ENCODE results near the gene MAP7D3. TPM values are rescaled to one million over a fixed set of nuclear protein-coding genes. Genes with fewer than 3 reads are reported as not detected.

Gene MAP7D3
- total RNA-seq, 4 donors from 2014 or later: 16.5 to 29.8 (median 23.2) TPM

DNA sequence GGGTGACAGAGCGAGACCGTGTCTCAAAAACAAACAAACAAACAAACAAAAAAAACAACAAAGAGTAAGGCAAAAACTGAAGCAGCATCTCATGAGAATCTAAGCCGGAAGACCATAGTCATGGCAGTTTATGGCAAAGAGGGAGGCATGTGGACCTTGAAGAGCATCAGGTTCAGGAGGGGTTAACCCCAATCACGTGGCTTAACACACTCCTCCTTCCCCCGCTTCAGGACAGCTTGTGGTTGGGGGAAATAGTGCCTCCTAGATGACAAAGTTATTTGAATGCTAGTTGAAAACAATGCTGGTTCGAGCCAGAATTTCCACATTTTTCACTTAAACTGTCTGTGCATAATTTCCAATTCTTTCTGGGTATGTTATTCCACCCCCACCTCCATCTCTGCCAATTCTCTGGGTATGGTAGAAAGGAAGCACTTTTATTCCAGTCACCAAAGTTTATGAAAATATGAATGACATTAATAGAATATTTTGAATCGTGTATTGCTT, 11.7 kb upstream of the MAP7D3 start:
- TF ChIP-seq, protein P1, sequence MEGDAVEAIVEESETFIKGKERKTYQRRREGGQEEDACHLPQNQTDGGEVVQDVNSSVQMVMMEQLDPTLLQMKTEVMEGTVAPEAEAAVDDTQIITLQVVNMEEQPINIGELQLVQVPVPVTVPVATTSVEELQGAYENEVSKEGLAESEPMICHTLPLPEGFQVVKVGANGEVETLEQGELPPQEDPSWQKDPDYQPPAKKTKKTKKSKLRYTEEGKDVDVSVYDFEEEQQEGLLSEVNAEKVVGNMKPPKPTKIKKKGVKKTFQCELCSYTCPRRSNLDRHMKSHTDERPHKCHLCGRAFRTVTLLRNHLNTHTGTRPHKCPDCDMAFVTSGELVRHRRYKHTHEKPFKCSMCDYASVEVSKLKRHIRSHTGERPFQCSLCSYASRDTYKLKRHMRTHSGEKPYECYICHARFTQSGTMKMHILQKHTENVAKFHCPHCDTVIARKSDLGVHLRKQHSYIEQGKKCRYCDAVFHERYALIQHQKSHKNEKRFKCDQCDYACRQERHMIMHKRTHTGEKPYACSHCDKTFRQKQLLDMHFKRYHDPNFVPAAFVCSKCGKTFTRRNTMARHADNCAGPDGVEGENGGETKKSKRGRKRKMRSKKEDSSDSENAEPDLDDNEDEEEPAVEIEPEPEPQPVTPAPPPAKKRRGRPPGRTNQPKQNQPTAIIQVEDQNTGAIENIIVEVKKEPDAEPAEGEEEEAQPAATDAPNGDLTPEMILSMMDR (IDR thresholded peaks at IDR 0.05): no peak
- ATAC-seq (ENCODE audit: low FRiP score) (no peak), DNase-seq (ENCODE audit: low spot score) (no peak)

DNA sequence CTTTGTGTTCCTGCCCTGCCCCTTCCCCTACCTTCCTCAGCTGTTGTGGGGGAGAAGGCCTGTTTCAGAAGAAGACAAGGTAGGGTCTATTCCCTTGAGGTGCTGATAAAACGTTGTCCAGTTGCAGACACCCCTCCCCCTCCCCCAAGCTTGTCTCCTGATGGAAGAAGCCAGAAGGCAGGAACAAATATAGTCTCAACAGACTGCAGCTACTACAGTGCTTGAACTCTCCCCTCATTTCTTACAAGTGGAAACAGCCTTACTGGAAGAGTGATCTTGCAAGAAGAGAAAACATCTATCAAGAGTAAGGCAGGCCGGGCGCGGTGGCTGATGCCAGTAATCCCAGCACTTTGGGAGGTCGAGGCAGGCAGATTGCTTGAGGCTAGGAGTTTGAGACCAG, 11.0 kb upstream of the MAP7D3 start:
- TF ChIP-seq, protein P1 (IDR thresholded peaks at IDR 0.05): no peak
- no peak for DNase-seq (ENCODE audit: low spot score)
- no peak for ATAC-seq (ENCODE audit: low FRiP score)

- DNase-seq (ENCODE audit: low spot score): no peak
- TF ChIP-seq, protein P1 (IDR thresholded peaks at IDR 0.05): no peak
- no peak for ATAC-seq (ENCODE audit: low FRiP score)
Observed at GRCh38 chrX:136261321-136261720, 10.1 kb upstream of the MAP7D3 start.

- no peak for DNase-seq (ENCODE audit: low spot score)
- peak; percentile 34 for ATAC-seq (ENCODE audit: low FRiP score)
- TF ChIP-seq, protein P1 (IDR thresholded peaks at IDR 0.05): no peak
Observed at GRCh38 chrX:136260776-136261175, 9.6 kb upstream of the MAP7D3 start.

DNA sequence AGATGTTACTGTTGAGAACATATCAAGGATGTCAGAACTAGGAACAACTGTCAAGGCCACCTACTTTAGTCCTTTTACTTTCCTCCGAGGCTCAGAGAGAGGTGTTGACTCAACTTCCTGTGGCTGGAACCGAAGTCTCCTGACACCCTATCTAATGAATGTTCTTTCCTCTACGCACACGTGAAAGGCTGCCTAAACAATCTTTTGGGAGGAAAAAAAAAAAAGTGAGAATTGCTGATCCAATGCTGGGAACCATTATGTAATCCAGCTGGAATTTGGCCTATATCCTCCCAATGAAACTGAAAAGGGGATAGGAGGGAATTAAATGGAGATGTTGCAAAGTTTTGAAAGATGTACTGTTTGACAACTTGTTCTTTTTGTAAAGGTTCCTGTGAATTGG, 8.3 kb upstream of the MAP7D3 start:
- DNase-seq (ENCODE audit: low spot score) (no peak), ATAC-seq (ENCODE audit: low FRiP score) (peak; percentile 75)
- TF ChIP-seq, protein P1 (IDR thresholded peaks at IDR 0.05): no peak

DNA sequence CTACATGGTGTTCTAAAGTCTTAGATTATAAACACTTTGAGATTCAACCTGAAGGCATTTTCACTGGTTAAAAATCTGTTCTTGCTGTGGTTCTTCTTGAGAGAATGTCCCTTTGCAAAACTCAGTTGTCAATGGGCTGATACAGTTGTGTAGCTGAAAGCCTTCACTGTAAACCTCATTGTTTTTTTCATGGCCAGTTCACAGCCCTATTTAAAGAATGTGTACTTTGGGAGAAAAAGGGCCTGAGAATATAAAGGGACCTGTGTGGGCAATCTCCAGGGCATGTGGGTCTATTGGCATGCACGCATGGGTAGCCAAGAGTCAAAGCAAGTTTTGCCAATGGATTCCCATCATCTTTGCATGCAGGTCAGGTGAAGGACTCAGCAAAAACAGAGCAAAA, 7.8 kb upstream of the MAP7D3 start:
- TF ChIP-seq, protein P1 (IDR thresholded peaks at IDR 0.05): no peak
- ATAC-seq (ENCODE audit: low FRiP score) (no peak), DNase-seq (ENCODE audit: low spot score) (no peak)

DNA sequence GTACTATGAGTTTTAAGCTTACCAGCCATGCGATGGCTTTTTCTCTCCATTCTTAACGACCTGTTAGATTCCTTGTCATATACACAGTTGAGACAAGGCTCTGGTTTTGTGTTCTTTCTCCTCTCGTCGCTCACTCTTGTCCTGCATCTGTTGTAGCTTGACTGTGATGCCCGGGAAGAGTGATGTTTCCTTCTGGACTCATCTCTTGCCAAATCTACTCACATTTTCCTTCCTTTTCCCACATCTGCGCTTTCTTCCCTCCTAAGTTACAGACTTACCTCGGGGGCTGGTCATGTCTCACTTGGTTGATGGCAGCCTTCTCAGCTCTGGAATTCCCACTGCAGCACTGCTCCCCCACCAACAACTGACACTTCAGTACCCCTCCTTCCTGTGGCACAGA, 4.8 kb upstream of the MAP7D3 start:
- TF ChIP-seq, protein P1 (IDR thresholded peaks at IDR 0.05): no peak
- ATAC-seq (ENCODE audit: low FRiP score) (no peak), DNase-seq (ENCODE audit: low spot score) (no peak)

Data from omental fat pad (tissue), 4 donors.